B cell (primary cell): ENCODE results near the gene CXXC5. TPM values are rescaled to one million over a fixed set of nuclear protein-coding genes. Genes with fewer than 3 reads are reported as not detected.

Source experiments
- ATAC-seq: fragments of 200-7000 bp; cut with Tn5 transposase; one replicate; pipeline ENCODE4 v1.10.0; 2021; ENCODE audit warnings: low read depth, mild to moderate bottlenecking, moderate number of reproducible peaks, moderate library complexity
- CTCF ChIA-PET: fragments of 350-600 bp; sonication (Branson Sonifier 250); formaldehyde crosslinking; loops from one replicate; lab custom pipeline; 2021; ENCODE audit warnings: antibody characterized with exemption, inconsistent platforms; lab: Charles Lee
- POLR2A ChIA-PET: fragments of 350-600 bp; sonication (Branson Sonifier 250); formaldehyde crosslinking; loops from one replicate; lab custom pipeline; 2021; ENCODE audit warnings: antibody characterized with exemption; lab: Charles Lee
- DNase-seq: peaks from one replicate; pipeline ENCODE4 v3.0.0; 2013
- H2AFZ ChIP-seq: 2 replicates; pipeline ENCODE4 v1.6.1; 2012; ENCODE audit warnings: mild to moderate bottlenecking, low read depth, low read length; ENCODE audit not compliant: insufficient read depth, poor library complexity, severe bottlenecking
- H3K27ac ChIP-seq, 2 donors: 1 replicate in 1 of 2; 2 replicates in 1 of 2; pipeline ENCODE4 v1.5.1; 2012 to 2013; ENCODE audit warnings: low read length in 2 of 2, mild to moderate bottlenecking in 2 of 2, moderate library complexity in 1 of 2
- H3K27me3 ChIP-seq, 4 experiments: fragments of 200-600 bp in 1 of 4; sonication (generic) in 1 of 4; replicated peaks in 1 of 4; 1 replicate in 2 of 4; 2 replicates in 2 of 4; pipeline versions ENCODE4 v1.6.1 to v1.7.0; 2013 to 2016; ENCODE audit warnings: low read length in 3 of 4, mild to moderate bottlenecking in 2 of 4, mixed read lengths in 1 of 4, moderate library complexity in 1 of 4; ENCODE audit not compliant: insufficient read depth in 4 of 4, control insufficient read depth in 3 of 4; ENCODE audit errors: control extremely low read depth in 1 of 4
- H3K36me3 ChIP-seq, 2 experiments: replicated peaks in 1 of 2; 1 replicate in 1 of 2; 2 replicates in 1 of 2; pipeline versions ENCODE4 v1.6.1 to v1.7.1; 2013; ENCODE audit warnings: low read length in 1 of 2; ENCODE audit not compliant: insufficient read depth in 2 of 2, control insufficient read depth in 1 of 2; ENCODE audit errors: control extremely low read depth in 1 of 2, extremely low read depth in 1 of 2
- H3K4me1 ChIP-seq, 2 donors: fragments of 200-600 bp in 1 of 2; sonication (generic) in 1 of 2; 1 replicate in 1 of 2; 2 replicates in 1 of 2; pipeline versions ENCODE4 v1.5.1 to v1.6.1; 2013 to 2017; ENCODE audit warnings: low read length in 2 of 2; ENCODE audit not compliant: control insufficient read depth in 2 of 2, insufficient read depth in 2 of 2
- H3K4me2 ChIP-seq: replicated peaks from 2 replicates; pipeline ENCODE3; 2012; ENCODE audit warnings: mild to moderate bottlenecking, low read depth, low read length; ENCODE audit not compliant: poor library complexity, severe bottlenecking
- H3K4me3 ChIP-seq, 5 experiments: fragments of 200-600 bp in 1 of 5; sonication (generic) in 1 of 5; 1 replicate in 3 of 5; 2 replicates in 2 of 5; pipeline versions ENCODE4 v1.5.1 to v1.7.0; 2011 to 2016; ENCODE audit warnings: low read length in 4 of 5, mild to moderate bottlenecking in 4 of 5, low read depth in 2 of 5, control low read depth in 1 of 5, moderate library complexity in 1 of 5; ENCODE audit not compliant: insufficient read depth in 1 of 5; ENCODE audit errors: control extremely low read depth in 1 of 5, extremely low read depth in 1 of 5
- H3K79me2 ChIP-seq: fragments of 200-600 bp; sonication (generic); one replicate; pipeline ENCODE4 v1.6.0; 2016; ENCODE audit warnings: low read length; ENCODE audit not compliant: control insufficient read depth, insufficient read depth
- H3K9ac ChIP-seq: fragments of 200-600 bp; sonication (generic); 2 replicates; pipeline ENCODE4 v1.6.1; 2017; ENCODE audit warnings: mild to moderate bottlenecking, low read length, moderate library complexity
- H3K9me3 ChIP-seq, 3 donors: one replicate each; pipeline versions ENCODE4 v1.6.1 to v1.7.1; 2013; ENCODE audit warnings: low read length in 2 of 3; ENCODE audit not compliant: control insufficient read depth in 2 of 3, insufficient read depth in 1 of 3; ENCODE audit errors: control extremely low read depth in 1 of 3
- H4K20me1 ChIP-seq: 2 replicates; pipeline ENCODE4 v1.6.0; 2012; ENCODE audit warnings: mild to moderate bottlenecking, low read length; ENCODE audit not compliant: insufficient read depth, control insufficient read depth, poor library complexity, severe bottlenecking
- H3K27ac Mint-ChIP-seq: one replicate; pipeline ENCODE4 v1.8.0; 2021; ENCODE audit warnings: mixed read lengths
- H3K27me3 Mint-ChIP-seq: one replicate; pipeline ENCODE4 v1.8.0; 2021; ENCODE audit warnings: mixed read lengths
- H3K4me1 Mint-ChIP-seq: one replicate; pipeline ENCODE4 v1.8.0; 2021; ENCODE audit warnings: mixed read lengths
- H3K4me3 Mint-ChIP-seq: one replicate; pipeline ENCODE4 v1.8.0; 2021; ENCODE audit warnings: mixed read lengths
- H3K9me3 Mint-ChIP-seq: one replicate; pipeline ENCODE4 v1.8.0; 2022; ENCODE audit warnings: mixed read lengths; ENCODE audit not compliant: insufficient read depth
- EZH2 ChIP-seq: IDR thresholded peaks from 2 replicates; pipeline ENCODE4 v1.6.1; 2012; ENCODE audit warnings: borderline replicate concordance, low read depth, mild to moderate bottlenecking, moderate library complexity, low read length; ENCODE audit not compliant: insufficient read depth, poor library complexity, severe bottlenecking
- WGBS: methylation state at CpG from one replicate; pipeline ENCODE4 v1.1.5; 2013; ENCODE audit warnings: missing lambda C conversion rate; ENCODE audit not compliant: insufficient coverage; 5-methylcytosine and 5-hydroxymethylcytosine counted together
- intact Hi-C: fragments of 100-400 bp; cut with micrococcal nuclease; formaldehyde crosslinking; loops from one replicate; pipeline ENCODE4 v1.10.0; 2022
- polyA plus RNA-seq: library from polyadenylated mRNA; depleted of rRNA; stranded (reverse); fragments of >200 nt; gene quantifications from 2 replicates; pipeline ENCODE4 v1.2.3, GENCODE V29; 2012
- total RNA-seq, 2 donors: library from RNA; stranded (reverse); fragments of 120-200 nt in 1 of 2; gene quantifications; 1 replicate in 1 of 2; 2 replicates in 1 of 2; pipeline versions ENCODE4 v1.2.3 to v1.2.4, GENCODE V29; 2013 to 2022
- TF ChIP-seq, protein P1 (sequence below): fragments of 200-600 bp; IDR thresholded peaks from one replicate; pipeline ENCODE4 v1.8.0; 2022; ENCODE audit warnings: antibody characterized with exemption, mild to moderate bottlenecking

Gene CXXC5
- total and polyA plus RNA-seq, 2 donors (not counting 1 experiment from before 2014, with no cell fraction given) = 126 to 143 TPM

DNA sequence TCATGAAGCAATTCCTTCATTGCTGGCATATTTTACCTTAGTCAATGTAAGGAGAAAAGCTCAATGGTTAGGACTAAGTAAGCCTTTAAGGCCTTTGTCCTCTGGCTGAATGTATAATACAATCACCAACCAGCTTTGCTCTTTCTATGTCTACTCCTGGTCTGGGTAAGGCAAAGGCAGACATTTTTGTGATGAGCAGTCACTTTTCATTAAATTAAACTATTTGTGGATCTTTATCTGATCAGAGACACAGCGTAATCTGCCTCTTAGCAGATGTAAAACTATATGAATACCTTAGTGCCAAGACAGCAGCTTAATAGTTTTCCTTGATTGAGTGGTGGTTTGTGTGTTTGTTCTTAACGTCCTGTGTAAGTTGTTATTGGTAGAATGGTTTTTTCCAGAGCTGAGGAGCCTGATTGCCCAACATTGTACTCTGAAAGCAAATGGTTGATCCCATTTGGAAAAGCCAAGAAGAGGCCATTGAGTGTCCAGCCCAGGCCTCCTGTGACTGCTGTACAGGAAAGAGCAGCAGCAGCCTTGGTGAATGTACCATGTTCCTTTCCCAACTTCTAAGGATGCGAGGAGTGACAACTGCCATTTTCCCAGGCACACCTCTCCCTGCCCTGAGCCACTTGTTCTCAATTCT lies 16.5 kb upstream of the CXXC5 start:
- no peak overlapping the region for H3K4me3 Mint-ChIP-seq
- peak overlapping the region; percentile 37 for H3K27ac Mint-ChIP-seq
- no peak overlapping the region for H3K4me3 ChIP-seq
- peaks cover 25% of the 10 kb centered on the region for H4K20me1 ChIP-seq
- no peak for TF ChIP-seq EZH2
- TF ChIP-seq, protein P1, sequence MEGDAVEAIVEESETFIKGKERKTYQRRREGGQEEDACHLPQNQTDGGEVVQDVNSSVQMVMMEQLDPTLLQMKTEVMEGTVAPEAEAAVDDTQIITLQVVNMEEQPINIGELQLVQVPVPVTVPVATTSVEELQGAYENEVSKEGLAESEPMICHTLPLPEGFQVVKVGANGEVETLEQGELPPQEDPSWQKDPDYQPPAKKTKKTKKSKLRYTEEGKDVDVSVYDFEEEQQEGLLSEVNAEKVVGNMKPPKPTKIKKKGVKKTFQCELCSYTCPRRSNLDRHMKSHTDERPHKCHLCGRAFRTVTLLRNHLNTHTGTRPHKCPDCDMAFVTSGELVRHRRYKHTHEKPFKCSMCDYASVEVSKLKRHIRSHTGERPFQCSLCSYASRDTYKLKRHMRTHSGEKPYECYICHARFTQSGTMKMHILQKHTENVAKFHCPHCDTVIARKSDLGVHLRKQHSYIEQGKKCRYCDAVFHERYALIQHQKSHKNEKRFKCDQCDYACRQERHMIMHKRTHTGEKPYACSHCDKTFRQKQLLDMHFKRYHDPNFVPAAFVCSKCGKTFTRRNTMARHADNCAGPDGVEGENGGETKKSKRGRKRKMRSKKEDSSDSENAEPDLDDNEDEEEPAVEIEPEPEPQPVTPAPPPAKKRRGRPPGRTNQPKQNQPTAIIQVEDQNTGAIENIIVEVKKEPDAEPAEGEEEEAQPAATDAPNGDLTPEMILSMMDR = no peak
- H3K79me2 ChIP-seq = peaks cover 23% of the 10 kb centered on the region
- H3K4me1 Mint-ChIP-seq = peaks cover 44% of the 10 kb centered on the region
- no peak overlapping the region for H2AFZ ChIP-seq
- no peaks in the 10 kb centered on the region for H3K9me3 Mint-ChIP-seq
- DNase-seq = no peak
- H3K27ac ChIP-seq = peak overlapping the region in 1 of 2 donors; percentile 23
- no peak overlapping the region for H3K9ac ChIP-seq
- intact Hi-C loops = loop anchor here (5.0 to 10.0 kb wide), 3 partner anchors 216 to 336 kb away; partner anchors contain the start of gene SPATA24
- WGBS = 79% methylated on average over 2 of the region's 3 CpGs
- H3K36me3 ChIP-seq = peaks cover 6 to 41% of the 10 kb centered on the region in 2 experiments
- no peaks in the 10 kb centered on the region for H3K27me3 ChIP-seq
- no peaks in the 10 kb centered on the region for H3K9me3 ChIP-seq
- ATAC-seq = no peak
- peaks cover 35 to 44% of the 10 kb centered on the region in 2 donors for H3K4me1 ChIP-seq
- POLR2A ChIA-PET = interaction anchor here (0.6 to 9.1 kb wide), 3 partner anchors 37 to 58 kb away, joined by 4 to 159 read pairs (median 24); no protein-coding TSS in a partner anchor
- CTCF ChIA-PET = interaction anchor here (1.1 to 14.0 kb wide), 20 partner anchors 9 to 209 kb away, joined by 3 to 502 read pairs (median 19); partner anchors contain the start of gene CXXC5
- H3K27me3 Mint-ChIP-seq = no peaks in the 10 kb centered on the region
- no peak overlapping the region for H3K4me2 ChIP-seq
